K562 (cell line): ENCODE results near the gene KRT8. TPM values are rescaled to one million over a fixed set of nuclear protein-coding genes. Genes with fewer than 3 reads are reported as not detected.
A peak's percentile ranks its signal among the peaks of the same experiment; 100 is the strongest.

Source experiments
- ATF1 ChIP-seq, 2 experiments: fragments of 450-650 bp in 1 of 2; IDR thresholded peaks; 2 replicates each; pipeline ENCODE4 v1.6.1; 2016; ENCODE audit warnings: missing compliant biosample characterization in 1 of 2, missing genetic modification characterization in 1 of 2
- BCLAF1 ChIP-seq, 2 experiments: fragments of 450-650 bp in 1 of 2; IDR thresholded peaks; 2 replicates each; pipeline ENCODE4 v1.6.1; 2011 to 2017; ENCODE audit warnings: low read depth in 2 of 2, antibody characterized with exemption in 1 of 2, borderline replicate concordance in 1 of 2, low read length in 1 of 2, mild to moderate bottlenecking in 1 of 2, mixed read lengths in 1 of 2; ENCODE audit not compliant: control insufficient read depth in 1 of 2
- DPF2 ChIP-seq: fragments of 450-650 bp; IDR thresholded peaks from 2 replicates; pipeline ENCODE4 v1.6.1; 2016
- ELF4 ChIP-seq: fragments of 450-650 bp; formaldehyde crosslinking; IDR thresholded peaks from 2 replicates; pipeline ENCODE4 v1.4.0; 2022; ENCODE audit warnings: missing genetic modification characterization
- ESRRA ChIP-seq: fragments of 450-650 bp; IDR thresholded peaks from 2 replicates; pipeline ENCODE4 v1.6.1; 2014; ENCODE audit warnings: low read depth, mild to moderate bottlenecking, moderate library complexity, borderline replicate concordance
- ETV5 ChIP-seq: sonication (generic); formaldehyde crosslinking; IDR thresholded peaks from 2 replicates; pipeline ENCODE4 v1.4.0; 2020; ENCODE audit warnings: low read depth, mild to moderate bottlenecking, missing genetic modification reagents
- JUN ChIP-seq, 2 experiments: sonication (generic) in 1 of 2; formaldehyde crosslinking in 1 of 2; IDR thresholded peaks; 2 replicates each; pipeline versions ENCODE4 v1.6.1 to v1.8.0; 2012 to 2022; ENCODE audit warnings: borderline replicate concordance in 2 of 2, mild to moderate bottlenecking in 2 of 2, improper control_type of control experiment in 1 of 2, low read depth in 1 of 2, low read length in 1 of 2, missing genetic modification reagents in 1 of 2
- MCM2 ChIP-seq: fragments of 450-650 bp; IDR thresholded peaks from 2 replicates; pipeline ENCODE4 v1.6.1; 2017; ENCODE audit warnings: low read depth, mild to moderate bottlenecking
- MEF2A ChIP-seq: IDR thresholded peaks from 2 replicates; pipeline ENCODE4 v1.6.1; 2011; ENCODE audit warnings: low read depth, mild to moderate bottlenecking, low read length, moderate library complexity; ENCODE audit not compliant: control insufficient read depth
- NR4A1 ChIP-seq, 2 experiments: fragments of 250-450 bp in 1 of 2; fragments of 450-650 bp in 1 of 2; sonication (Bioruptor Pico) in 1 of 2; IDR thresholded peaks; 2 replicates each; pipeline versions ENCODE4 v1.4.0 to v1.6.1; 2016 to 2020; ENCODE audit warnings: mild to moderate bottlenecking in 2 of 2, missing compliant biosample characterization in 1 of 2, missing genetic modification characterization in 1 of 2, moderate library complexity in 1 of 2
- POLR2B ChIP-seq: fragments of 450-650 bp; IDR thresholded peaks from 2 replicates; pipeline ENCODE4 v1.6.1; 2018; ENCODE audit warnings: low read depth; ENCODE audit not compliant: partially characterized antibody
- RBBP5 ChIP-seq: fragments of 200-600 bp; sonication (generic); IDR thresholded peaks from 2 replicates; pipeline ENCODE4 v1.6.1; 2012; ENCODE audit warnings: borderline replicate concordance, mild to moderate bottlenecking, low read length, control low read depth, inconsistent platforms; ENCODE audit not compliant: insufficient read depth, poor library complexity, severe bottlenecking
- RCOR1 ChIP-seq, 2 experiments: IDR thresholded peaks; 2 replicates each; pipeline ENCODE4 v1.6.1; 2012; ENCODE audit warnings: low read depth in 2 of 2, low read length in 2 of 2, borderline replicate concordance in 1 of 2, improper control_type of control experiment in 1 of 2
- TBL1XR1 ChIP-seq, 2 experiments: IDR thresholded peaks; 2 replicates each; pipeline ENCODE4 v1.6.1; 2012; ENCODE audit warnings: improper control_type of control experiment in 2 of 2, low read length in 2 of 2, mild to moderate bottlenecking in 1 of 2
- XRCC5 ChIP-seq: fragments of 200-400 bp; formaldehyde crosslinking; IDR thresholded peaks from 2 replicates; pipeline ENCODE4 v1.6.1; 2017; ENCODE audit warnings: low read depth, mild to moderate bottlenecking, low read length
- polyA plus RNA-seq, 8 experiments: library from polyadenylated mRNA; depleted of rRNA in 4 of 8; stranded (reverse) in 5 of 8; unstranded in 3 of 8; fragments of >200 nt; fragmentation: Nextera tagmentation in 2 of 8; fragmentation: Illumina TruSeq in 1 of 8; extraction: Ambion mirVana in 2 of 8; extraction: Trizol in 1 of 8; gene quantifications; 2 replicates each; pipeline versions ENCODE4 v1.2.1 to v1.2.3, GENCODE V29; 2011 to 2014; ENCODE audit warnings: inconsistent platforms in 1 of 8, missing spikeins in 1 of 8
- total RNA-seq, 7 experiments: library from RNA; depleted of rRNA in 6 of 7; stranded (reverse); fragments of >200 nt in 6 of 7; fragmentation: Illumina TruSeq in 2 of 7; extraction: Trizol in 2 of 7; gene quantifications; 2 replicates each; pipeline versions ENCODE4 v1.2.1 to v1.2.3, GENCODE V29; 2011 to 2021; ENCODE audit warnings: low replicate concordance in 1 of 7
- TF ChIP-seq, protein P1 (sequence below): sonication (generic); formaldehyde crosslinking; IDR thresholded peaks from 2 replicates; pipeline ENCODE4 v1.8.1; 2023; ENCODE audit warnings: mild to moderate bottlenecking, missing genetic modification reagents

Gene KRT8
- total and polyA plus RNA-seq, 9 of the 15 experiments (the other 6 are each of a cell fraction or from before 2014, with no cell fraction given), result 41.5 to 661 (median 260) TPM

DNA sequence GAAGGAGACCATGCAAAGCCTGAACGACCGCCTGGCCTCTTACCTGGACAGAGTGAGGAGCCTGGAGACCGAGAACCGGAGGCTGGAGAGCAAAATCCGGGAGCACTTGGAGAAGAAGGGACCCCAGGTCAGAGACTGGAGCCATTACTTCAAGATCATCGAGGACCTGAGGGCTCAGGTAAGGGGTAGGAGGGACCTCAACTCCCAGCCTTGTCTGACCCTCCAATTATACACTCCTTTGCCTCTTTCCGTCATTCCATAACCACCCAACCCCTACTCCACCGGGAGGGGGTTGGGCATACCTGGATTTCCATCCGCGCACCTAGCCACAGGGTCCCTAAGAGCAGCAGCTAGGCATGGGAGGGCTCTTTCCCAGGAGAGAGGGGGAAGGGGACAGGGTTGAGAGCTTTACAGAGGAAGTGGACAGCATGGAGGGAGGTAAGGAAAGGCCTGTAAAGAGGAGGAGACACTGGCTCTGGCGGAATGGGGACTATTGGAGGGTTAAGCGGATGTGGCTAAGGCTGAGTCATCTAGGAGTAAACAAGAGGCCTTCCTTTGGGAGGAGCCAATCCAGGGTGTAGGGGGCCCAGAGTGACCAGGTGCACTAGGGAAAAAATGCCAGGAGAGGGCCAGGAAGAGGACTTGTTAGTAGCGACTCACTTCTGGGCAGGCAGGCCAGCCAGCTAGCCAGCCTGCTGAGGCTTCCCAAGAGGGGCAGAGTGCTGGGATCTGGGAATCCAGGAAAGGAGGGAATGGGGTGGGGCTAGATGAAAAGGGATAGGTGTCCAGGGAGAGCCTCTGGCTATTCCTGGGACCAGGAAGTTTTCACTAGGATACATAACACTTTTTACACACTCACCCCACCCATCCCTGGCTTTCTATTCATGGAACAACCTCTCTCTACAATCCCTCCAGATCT, 44.8 kb upstream of the KRT8 start (continued):
- TF ChIP-seq ELF4 (CRISPR knock-in tag) (peak; percentile 85; the same call in 1 of the 2 replicates), RCOR1 (IDR thresholded peaks at IDR 0.05; ENCODE audit: borderline replicate concordance in 1 of 2, low read depth in 2 of 2, low read length in 2 of 2) (peak in 1 of 2 experiments; percentile 67; a peak in 1 of 4 replicates), MEF2A (no peak), ETV5 (CRISPR knock-in tag) (peak; percentile 96), MCM2 (no peak), XRCC5 (peak; percentile 27; the same call in 1 of the 2 replicates), POLR2B (peak; percentile 99), TBL1XR1 (IDR thresholded peaks at IDR 0.05; ENCODE audit: low read length in 2 of 2) (peak in 1 of 2 experiments; percentile 82; a peak in 2 of 4 replicates), DPF2 (peak; percentile 96), BCLAF1 (IDR thresholded peaks at IDR 0.05; ENCODE audit: borderline replicate concordance in 1 of 2, control insufficient read depth in 1 of 2, low read depth in 2 of 2, low read length in 1 of 2) (0 out of 4 replicates have a peak, but pooled peaks have one; percentile 28 to 61), ESRRA (peak; percentile 84; the same call in 1 of the 2 replicates), JUN (IDR thresholded peaks at IDR 0.05; ENCODE audit: borderline replicate concordance, low read depth, low read length) (peak; percentile 96), JUN (CRISPR knock-in tag; IDR thresholded peaks at IDR 0.05; ENCODE audit: borderline replicate concordance) (no peak; the same call in 1 of the 2 replicates), RBBP5 (peak; percentile 24), ATF1 (CRISPR knock-in tag; IDR thresholded peaks at IDR 0.05) (no peak), ATF1 (tag; IDR thresholded peaks at IDR 0.05) (0 out of 2 replicates have a peak, but pooled peaks have one; percentile 9), NR4A1 (CRISPR knock-in tag; IDR thresholded peaks at IDR 0.05) (no peak), NR4A1 (tag; IDR thresholded peaks at IDR 0.05) (no peak)
- TF ChIP-seq, protein P1, sequence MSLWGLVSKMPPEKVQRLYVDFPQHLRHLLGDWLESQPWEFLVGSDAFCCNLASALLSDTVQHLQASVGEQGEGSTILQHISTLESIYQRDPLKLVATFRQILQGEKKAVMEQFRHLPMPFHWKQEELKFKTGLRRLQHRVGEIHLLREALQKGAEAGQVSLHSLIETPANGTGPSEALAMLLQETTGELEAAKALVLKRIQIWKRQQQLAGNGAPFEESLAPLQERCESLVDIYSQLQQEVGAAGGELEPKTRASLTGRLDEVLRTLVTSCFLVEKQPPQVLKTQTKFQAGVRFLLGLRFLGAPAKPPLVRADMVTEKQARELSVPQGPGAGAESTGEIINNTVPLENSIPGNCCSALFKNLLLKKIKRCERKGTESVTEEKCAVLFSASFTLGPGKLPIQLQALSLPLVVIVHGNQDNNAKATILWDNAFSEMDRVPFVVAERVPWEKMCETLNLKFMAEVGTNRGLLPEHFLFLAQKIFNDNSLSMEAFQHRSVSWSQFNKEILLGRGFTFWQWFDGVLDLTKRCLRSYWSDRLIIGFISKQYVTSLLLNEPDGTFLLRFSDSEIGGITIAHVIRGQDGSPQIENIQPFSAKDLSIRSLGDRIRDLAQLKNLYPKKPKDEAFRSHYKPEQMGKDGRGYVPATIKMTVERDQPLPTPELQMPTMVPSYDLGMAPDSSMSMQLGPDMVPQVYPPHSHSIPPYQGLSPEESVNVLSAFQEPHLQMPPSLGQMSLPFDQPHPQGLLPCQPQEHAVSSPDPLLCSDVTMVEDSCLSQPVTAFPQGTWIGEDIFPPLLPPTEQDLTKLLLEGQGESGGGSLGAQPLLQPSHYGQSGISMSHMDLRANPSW, result no peak
